ENCODE data around the gene CYSRT1. TPM values are rescaled to one million over a fixed set of nuclear protein-coding genes. Genes with fewer than 3 reads are reported as not detected.

CYSRT1 gene
- total RNA-seq, 1 experiment from 2014 or later = 1.0 TPM

GRCh38 chr9:137202966-137203365, 22.0 kb upstream of the CYSRT1 start:
- Histone ChIP-seq H4K20me1 (ENCODE audit: control insufficient read depth, insufficient read depth, insufficient read length) (no peaks in the 10 kb centered on the region), H3K4me2 (ENCODE audit: insufficient read depth, insufficient read length, low read length) (no peak overlapping the region), H2BK5ac (ENCODE audit: insufficient read length, low read length) (no peak overlapping the region), H2BK20ac (ENCODE audit: low read depth, low read length, poor library complexity, severe bottlenecking) (no peak overlapping the region), H3K9ac (ENCODE audit: extremely low read depth, insufficient read length, low read length) (no peak overlapping the region), H3K18ac (ENCODE audit: insufficient read length, low read depth, low read length) (no peak overlapping the region), H3K23me2 (ENCODE audit: insufficient read length, low read depth, low read length, poor library complexity, severe bottlenecking) (peaks cover 8% of the 10 kb centered on the region), H3K27me3 (ENCODE audit: insufficient read depth, low read length) (no peaks in the 10 kb centered on the region), H2BK12ac (ENCODE audit: insufficient read length, low read depth, low read length) (no peak overlapping the region), H3T11ph (ENCODE audit: low read length) (no peak overlapping the region), H3K79me2 (ENCODE audit: insufficient read depth, low read length) (peaks cover 13% of the 10 kb centered on the region; the same call in 1 of the 2 replicates), H2AK5ac (ENCODE audit: insufficient read length, low read length) (no peak overlapping the region), H3K14ac (ENCODE audit: insufficient read depth, low read length) (no peak overlapping the region), H3K23ac (ENCODE audit: insufficient read length, low read depth, low read length) (no peak overlapping the region), H2BK120ac (ENCODE audit: low read depth, low read length, poor library complexity, severe bottlenecking) (no peak overlapping the region), H2BK15ac (ENCODE audit: low read depth, low read length) (no peak overlapping the region), H3K79me1 (ENCODE audit: insufficient read depth, low read depth, low read length, poor library complexity, severe bottlenecking) (peaks cover 23% of the 10 kb centered on the region), H3K27ac (ENCODE audit: insufficient read length, low read depth, low read length) (no peak overlapping the region), H4K91ac (ENCODE audit: insufficient read length, low read depth, low read length) (no peak overlapping the region), H4K5ac (ENCODE audit: insufficient read length, low read depth, low read length) (no peak overlapping the region), H3K9me3 (ENCODE audit: control insufficient read depth, low read depth, low read length) (no peaks in the 10 kb centered on the region), H3K56ac (ENCODE audit: insufficient read length, low read depth, low read length) (no peak overlapping the region), H3K4me1 (ENCODE audit: insufficient read depth, low read length) (no peaks in the 10 kb centered on the region; the same call in 1 of the 2 replicates), H4K8ac (replicated peaks; ENCODE audit: insufficient read length, low read depth, low read length) (no peak overlapping the region), H2AFZ (ENCODE audit: low read length) (no peak overlapping the region), H3K4ac (ENCODE audit: low read depth, low read length) (no peak overlapping the region)
- WGBS (ENCODE audit: extremely low coverage, insufficient read length, low lambda C conversion rate) = no CpG with 5 or more reads among the region's 8 CpGs
- no peak overlapping the region for H3K27ac Mint-ChIP-seq
- peaks cover 2% of the 10 kb centered on the region; the same call in 1 of the 2 replicates for H3K27me3 Mint-ChIP-seq (ENCODE audit: low read depth)
- H3K9me3 Mint-ChIP-seq = no peaks in the 10 kb centered on the region
- peaks cover 6 to 20% (median 13%) of the 10 kb centered on the region in 3 experiments for H3K36me3 Mint-ChIP-seq (ENCODE audit: insufficient read depth in 1 of 3, low read depth in 3 of 3)
- no peak for DNase-seq
- no peak for TF ChIP-seq CTCF (conservative IDR thresholded peaks at IDR 0.05)
- peaks cover 25 to 41% of the 10 kb centered on the region in 2 experiments for H3K4me1 Mint-ChIP-seq
- H3K4me3 Mint-ChIP-seq = peak overlapping the region in 1 of 2 experiments; percentile 42; a peak in 3 of 5 replicates

All from H9 (cell line).